Upper lobe of left lung (tissue), 4 donors: ENCODE measurements around the gene NAV2.

Source experiments
- CTCF ChIP-seq, 6 experiments: fragments of 450-650 bp in 4 of 6; fragments of 200-600 bp in 2 of 6; sonication (generic) in 2 of 6; IDR thresholded peaks; one replicate each; pipeline ENCODE4 v1.5.1; 2016 to 2019; ENCODE audit warnings: antibody characterized with exemption in 6 of 6
- POLR2A ChIP-seq, 4 donors: fragments of 450-650 bp; IDR thresholded peaks; one replicate each; pipeline ENCODE4 v1.5.1; 2016 to 2017; ENCODE audit warnings: antibody characterized with exemption in 4 of 4, mild to moderate bottlenecking in 2 of 4

- no peak for TF ChIP-seq POLR2A (IDR thresholded peaks at IDR 0.05)
- TF ChIP-seq CTCF (IDR thresholded peaks at IDR 0.05), result no peak
Measured at GRCh38 chr11:19931771-19932369, 219.2 kb downstream of the NAV2 start.
